GM19452 (cell line): ENCODE measurements around the gene C1QTNF2.

Source experiments
- ATAC-seq: cut with Tn5 transposase; IDR thresholded peaks from one replicate; pipeline ENCODE4 v1.9.1; 2021; ENCODE audit not compliant: unreplicated experiment

C1QTNF2 gene

DNA sequence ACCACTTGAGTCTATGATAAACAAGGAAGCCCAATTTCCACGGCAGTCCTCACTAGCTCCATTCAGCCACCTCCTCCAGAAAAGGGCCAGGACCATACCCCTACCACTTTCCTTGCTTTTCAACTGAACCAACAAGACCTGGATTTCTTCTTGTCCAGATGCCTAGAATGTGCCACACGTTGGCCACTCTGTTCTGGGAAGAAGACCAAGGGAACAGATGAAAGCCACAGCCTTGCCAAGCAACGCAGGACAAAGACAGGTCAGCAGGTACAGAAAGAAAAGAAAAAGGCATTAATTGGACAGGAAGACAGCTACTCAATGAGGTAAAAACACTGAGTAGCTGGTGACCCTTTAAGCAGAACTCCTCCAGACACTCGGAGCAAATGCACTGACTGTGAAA lies 60.3 kb downstream of the C1QTNF2 start:
- ATAC-seq: no peak

DNA sequence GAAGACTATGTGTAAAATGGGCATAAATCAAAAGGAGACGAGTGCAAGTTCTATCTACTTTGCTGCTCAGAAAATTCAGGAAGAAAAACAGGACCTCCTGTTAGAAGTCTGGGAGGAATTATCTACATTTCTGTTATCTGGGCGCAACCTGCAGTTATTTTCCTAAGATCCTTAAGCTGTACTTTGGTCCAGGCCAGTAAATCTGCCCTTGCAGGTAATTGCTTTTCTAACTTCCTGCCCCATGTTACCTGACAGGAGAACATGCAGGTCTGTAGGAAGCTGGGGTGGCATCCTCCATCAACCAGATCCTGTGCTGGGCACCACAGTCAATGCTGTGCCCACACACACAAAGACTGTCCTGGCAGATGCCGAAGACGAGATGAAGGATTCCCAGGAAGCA lies 63.7 kb downstream of the C1QTNF2 start:
- ATAC-seq: no peak

DNA sequence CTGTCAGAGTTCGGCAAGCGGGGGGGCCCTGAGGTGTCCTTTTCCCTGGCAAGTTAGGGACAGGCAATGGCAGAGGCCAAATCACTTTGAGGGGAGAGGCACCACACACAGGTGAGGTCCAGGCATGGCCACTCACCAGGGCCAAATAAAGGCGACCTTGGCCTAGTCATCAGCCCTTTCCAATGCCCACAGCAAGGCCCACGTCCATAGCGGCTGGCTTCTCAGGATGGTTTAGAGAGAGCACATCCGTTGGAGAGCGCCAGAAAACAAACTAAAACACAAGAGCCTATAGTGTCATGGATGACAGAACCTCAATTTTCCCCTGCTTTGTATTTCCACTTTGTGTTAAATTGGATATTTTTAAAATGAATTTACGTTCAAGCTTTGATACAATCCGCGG lies 65.1 kb downstream of the C1QTNF2 start:
- ATAC-seq: no peak

DNA sequence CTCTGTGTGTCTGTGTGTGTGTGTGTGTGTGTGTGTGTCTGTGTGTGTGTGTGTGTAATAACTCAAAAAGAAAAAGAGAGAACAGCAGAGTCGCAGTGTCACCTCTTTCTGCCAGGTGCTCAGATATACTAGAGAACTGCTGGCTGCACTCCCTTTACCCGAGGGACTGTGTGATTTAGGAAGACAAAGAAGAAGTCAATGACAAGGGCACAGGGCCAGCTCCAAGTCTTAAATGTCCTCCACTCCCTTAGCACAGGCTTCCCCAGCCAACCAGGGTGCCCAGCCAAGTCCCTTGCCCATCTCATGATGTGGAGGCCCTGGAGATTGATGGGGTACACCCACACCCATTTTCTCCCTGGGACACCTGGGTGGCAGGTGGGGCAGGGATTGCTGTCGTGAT lies 66.7 kb downstream of the C1QTNF2 start:
- ATAC-seq: no peak

DNA sequence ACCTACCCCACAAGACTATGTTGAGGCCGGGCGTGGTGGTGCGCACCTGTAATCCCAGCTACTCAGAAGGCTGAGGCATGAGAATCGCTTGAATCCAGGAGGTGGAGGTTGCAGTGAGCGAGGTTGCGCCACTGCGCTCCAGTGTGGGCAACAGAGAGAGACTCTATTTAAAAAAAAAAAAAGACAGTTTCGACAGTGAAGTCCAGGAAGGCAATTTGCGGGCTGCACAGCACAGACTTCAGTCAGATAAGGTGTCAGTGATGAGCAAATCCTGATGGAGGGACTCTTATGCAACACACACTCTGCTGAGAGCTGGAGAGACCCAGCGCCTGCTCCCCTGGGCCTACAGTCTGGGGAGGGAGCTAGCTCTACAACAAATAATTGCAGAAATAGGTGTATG lies 72.2 kb downstream of the C1QTNF2 start:
- ATAC-seq: no peak

DNA sequence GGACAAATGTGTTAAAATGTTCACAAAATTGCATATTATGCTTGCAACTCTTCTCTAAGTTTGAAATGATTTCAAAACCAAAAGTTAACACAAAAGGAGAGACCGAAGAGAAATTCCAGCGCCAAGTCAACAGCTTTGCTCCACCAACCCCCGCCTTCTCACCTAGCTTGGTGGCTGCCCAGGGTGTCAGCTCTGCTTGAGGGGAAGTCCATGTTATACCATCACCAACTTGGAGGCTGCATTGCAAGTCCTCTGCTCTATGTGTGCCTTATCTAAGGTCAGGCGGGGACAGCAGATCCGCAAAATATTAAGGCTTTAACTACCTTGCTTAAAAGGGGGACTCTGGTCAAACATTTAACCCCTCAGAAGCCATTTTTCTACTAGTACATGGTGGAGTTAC lies 72.7 kb downstream of the C1QTNF2 start:
- ATAC-seq: no peak
